Loucy (cell line): ENCODE measurements around the gene CSH2.
"Not testable (repeated sequence)": the region's sequence is repeated elsewhere in the genome, so short reads cannot be mapped to it uniquely, and the experiment has no call there.

ENCODE experiments used
- H2AFZ ChIP-seq: fragments of 200-600 bp; sonication (generic); 2 replicates; pipeline ENCODE4 v1.6.0; 2016; ENCODE audit warnings: antibody characterized with exemption, mild to moderate bottlenecking, low read length, moderate library complexity
- H3F3A ChIP-seq: fragments of 200-600 bp; 2 replicates; pipeline ENCODE4 v1.6.0; 2016; ENCODE audit warnings: antibody characterized with exemption, low read depth, mild to moderate bottlenecking
- H3K27me3 ChIP-seq: fragments of 200-600 bp; sonication (generic); 2 replicates; pipeline ENCODE4 v1.6.1; 2014; ENCODE audit warnings: low read length, mild to moderate bottlenecking; ENCODE audit not compliant: insufficient read depth, poor library complexity, severe bottlenecking
- H3K36me3 ChIP-seq: fragments of 200-600 bp; sonication (generic); 2 replicates; pipeline ENCODE4 v1.6.1; 2016; ENCODE audit warnings: low read length; ENCODE audit not compliant: insufficient read depth
- H3K4me1 ChIP-seq: fragments of 200-600 bp; sonication (generic); 2 replicates; pipeline ENCODE4 v1.5.1; 2014; ENCODE audit warnings: low read length, mild to moderate bottlenecking; ENCODE audit not compliant: insufficient read depth, poor library complexity, severe bottlenecking
- H3K4me2 ChIP-seq: fragments of 200-600 bp; sonication (generic); 2 replicates; pipeline ENCODE4 v1.6.0; 2014; ENCODE audit warnings: antibody characterized with exemption, low read length, low read depth, mild to moderate bottlenecking; ENCODE audit not compliant: poor library complexity, severe bottlenecking
- H3K4me3 ChIP-seq: fragments of 200-600 bp; sonication (generic); 2 replicates; pipeline ENCODE4 v1.5.1; 2014; ENCODE audit warnings: low read length, mild to moderate bottlenecking, mixed read lengths; ENCODE audit not compliant: poor library complexity, severe bottlenecking
- H3K79me2 ChIP-seq: fragments of 200-600 bp; sonication (generic); 2 replicates; pipeline ENCODE4 v1.6.1; 2014; ENCODE audit warnings: low read length; ENCODE audit not compliant: insufficient read depth
- H3K9ac ChIP-seq: fragments of 200-600 bp; sonication (generic); 2 replicates; pipeline ENCODE4 v1.6.0; 2014; ENCODE audit warnings: mild to moderate bottlenecking, low read depth, low read length, moderate library complexity; ENCODE audit not compliant: poor library complexity, severe bottlenecking
- H3K9me2 ChIP-seq: fragments of 200-600 bp; sonication (generic); replicated peaks from 2 replicates; pipeline ENCODE4 v1.6.1; 2016; ENCODE audit warnings: low read depth, low read length, mixed read lengths
- H3K9me3 ChIP-seq: fragments of 200-600 bp; sonication (generic); 2 replicates; pipeline ENCODE4 v1.6.1; 2014; ENCODE audit warnings: mild to moderate bottlenecking, antibody characterized with exemption, low read length, low read depth; ENCODE audit not compliant: insufficient read depth
- H4K20me1 ChIP-seq: fragments of 200-600 bp; sonication (generic); 2 replicates; pipeline ENCODE4 v1.6.0; 2014; ENCODE audit warnings: antibody characterized with exemption, low read length, mild to moderate bottlenecking; ENCODE audit not compliant: insufficient read depth, poor library complexity, severe bottlenecking
- CTCF ChIP-seq: fragments of 200-600 bp; sonication (generic); conservative IDR thresholded peaks from 2 replicates; pipeline ENCODE4 v1.5.1; 2014; ENCODE audit warnings: mild to moderate bottlenecking, antibody characterized with exemption, low read length
- EZH2phosphoT487 ChIP-seq: fragments of 200-600 bp; IDR thresholded peaks from 2 replicates; pipeline ENCODE4 v1.6.1; 2018; ENCODE audit warnings: antibody characterized with exemption, mild to moderate bottlenecking, moderate library complexity, borderline replicate concordance

Gene CSH2

GRCh38 chr17:63873577-63873976 lies at the start of gene CSH2:
TSS of gene CSH2 (minus strand) at chr17:63873677. CDS start at chr17:63873614, 63 bp downstream.
- H4K20me1 ChIP-seq, H3K79me2 ChIP-seq, H3K36me3 ChIP-seq, H3K9ac ChIP-seq, H3K4me1 ChIP-seq, H2AFZ ChIP-seq, H3K27me3 ChIP-seq, H3K9me2 ChIP-seq, H3K4me3 ChIP-seq, H3K4me2 ChIP-seq, H3K9me3 ChIP-seq, H3F3A ChIP-seq: not testable (repeated sequence)

DNA sequence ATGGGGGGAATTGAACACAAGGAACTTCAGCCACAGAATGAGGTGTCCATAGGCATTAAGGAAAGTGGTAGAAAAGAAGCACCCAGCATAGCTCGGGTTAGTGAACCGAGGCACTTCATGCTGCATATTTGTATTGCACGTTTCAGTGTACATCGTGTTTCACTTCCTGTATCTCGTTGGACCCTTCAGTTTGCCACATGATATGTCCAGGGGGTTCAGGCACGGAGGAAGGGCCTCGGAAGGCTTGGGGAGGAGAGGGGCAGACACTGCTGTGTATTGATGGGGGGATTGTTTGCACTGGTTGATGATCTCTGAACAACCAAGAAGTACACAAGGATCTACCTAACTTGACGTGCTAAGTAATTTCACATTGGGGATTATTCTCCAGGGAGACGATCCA lies 48.9 kb upstream of the CSH2 start:
- H4K20me1 ChIP-seq, result not testable (repeated sequence)

GRCh38 chr17:63920779-63921178 lies 47.3 kb upstream of the CSH2 start:
- not testable (repeated sequence) for H3K4me2 ChIP-seq

More for the DNA sequence above, 48.9 kb upstream of the CSH2 start:
- not testable (repeated sequence) for H3K4me3 ChIP-seq, H2AFZ ChIP-seq, H3K36me3 ChIP-seq, H3K9me3 ChIP-seq, H3K9ac ChIP-seq, H3F3A ChIP-seq, H3K27me3 ChIP-seq, H3K4me2 ChIP-seq, H3K79me2 ChIP-seq, H3K9me2 ChIP-seq
- peaks cover 23% of the 10 kb centered on the region for H3K4me1 ChIP-seq

DNA sequence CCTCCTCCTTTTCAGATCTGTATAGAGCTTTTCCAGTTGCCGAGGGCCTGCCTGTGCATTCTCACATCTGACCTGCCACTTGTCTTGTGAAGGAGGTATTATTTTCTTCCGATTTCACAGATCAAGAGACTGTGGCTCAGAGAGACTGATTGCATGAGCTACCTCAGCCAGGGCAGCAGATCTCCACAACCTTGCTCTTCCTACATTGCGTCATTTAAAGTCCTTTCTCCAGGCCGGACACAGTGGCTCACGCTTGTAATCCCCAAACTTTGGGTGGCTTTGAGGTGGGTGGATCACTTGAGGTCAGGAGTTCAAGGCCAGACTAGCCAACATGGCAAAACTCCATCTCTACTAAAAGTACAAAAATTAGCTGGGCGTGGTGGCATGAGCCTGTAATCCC lies 46.6 kb upstream of the CSH2 start:
- H3K4me1 ChIP-seq, result peaks cover 13% of the 10 kb centered on the region
- not testable (repeated sequence) for H3K9me3 ChIP-seq, H3K27me3 ChIP-seq, H3F3A ChIP-seq, H3K9me2 ChIP-seq, H3K4me3 ChIP-seq, H2AFZ ChIP-seq, H3K79me2 ChIP-seq, H4K20me1 ChIP-seq, H3K4me2 ChIP-seq, H3K36me3 ChIP-seq, H3K9ac ChIP-seq

More at GRCh38 chr17:63920779-63921178, 47.3 kb upstream of the CSH2 start:
- H3K9me2 ChIP-seq, H3K4me3 ChIP-seq, H2AFZ ChIP-seq, H3K27me3 ChIP-seq, H3K36me3 ChIP-seq, H3F3A ChIP-seq, H3K9me3 ChIP-seq, H3K9ac ChIP-seq, H3K79me2 ChIP-seq, H4K20me1 ChIP-seq: not testable (repeated sequence)
- H3K4me1 ChIP-seq, result peaks cover 18% of the 10 kb centered on the region

DNA sequence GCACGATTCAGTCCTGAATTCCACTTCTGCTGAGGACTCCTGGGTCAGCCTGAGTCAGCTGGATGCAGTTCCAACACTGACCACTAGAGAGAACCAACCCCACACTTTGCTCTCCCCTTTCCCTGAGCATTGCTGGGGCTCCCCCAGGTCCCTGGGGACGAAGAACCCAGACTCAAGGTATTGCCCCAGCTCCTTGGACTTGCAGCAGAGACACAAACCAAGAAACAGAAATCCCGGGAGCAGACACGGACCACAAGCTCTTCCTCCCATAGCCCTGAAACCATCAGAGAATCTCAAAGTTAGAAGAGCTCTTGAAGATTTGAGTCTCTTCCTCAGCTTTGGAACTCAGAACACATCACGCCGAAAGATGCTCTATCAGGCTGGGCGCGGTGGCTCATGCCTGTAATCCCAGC lies 45.8 kb upstream of the CSH2 start:
- no peak overlapping the region for H3K4me3 ChIP-seq
- no peaks in the 10 kb centered on the region for H3K27me3 ChIP-seq
- no peaks in the 10 kb centered on the region for H3K9me2 ChIP-seq
- H4K20me1 ChIP-seq, result no peaks in the 10 kb centered on the region
- no peak overlapping the region for H3K9ac ChIP-seq
- H3K4me2 ChIP-seq, result peak overlapping the region; percentile 19
- peaks cover 13% of the 10 kb centered on the region for H3K4me1 ChIP-seq
- no peaks in the 10 kb centered on the region for H3F3A ChIP-seq
- H3K79me2 ChIP-seq, result no peaks in the 10 kb centered on the region
- no peaks in the 10 kb centered on the region for H3K9me3 ChIP-seq
- TF ChIP-seq CTCF, result peak; percentile 96
- no peak for TF ChIP-seq EZH2phosphoT487
- H2AFZ ChIP-seq, result no peak overlapping the region
- no peaks in the 10 kb centered on the region for H3K36me3 ChIP-seq

- Histone ChIP-seq H3K4me2 (peak within 1 kb of the TSS; percentile 19), H3K4me1 (peaks cover 13% of the 10 kb centered on the region)
- H3K4me3 ChIP-seq, H3K79me2 ChIP-seq, H3K36me3 ChIP-seq, H3K27me3 ChIP-seq, H3F3A ChIP-seq, H3K9ac ChIP-seq, H3K9me2 ChIP-seq, H2AFZ ChIP-seq, H4K20me1 ChIP-seq, H3K9me3 ChIP-seq: not testable (repeated sequence)
These were observed 45.4 kb upstream of the CSH2 start, which contains the start of gene GH1 for GRCh38 chr17:63918789-63919305. TSS of gene GH1 (minus strand) at chr17:63918839. CDS start at chr17:63918776, 63 bp downstream.
